AG10803 (cell line): Measurements from ENCODE around the gene LRRC56.

Experiments
- DNase-seq: peaks from one replicate; pipeline ENCODE4 v3.0.0; 2010; ENCODE audit warnings: low read depth
- H3K4me3 ChIP-seq: 2 replicates; pipeline ENCODE4 v1.5.1; 2011; ENCODE audit warnings: mild to moderate bottlenecking, low read length, control low read depth
- TF ChIP-seq, protein P1 (sequence below): conservative IDR thresholded peaks from 2 replicates; pipeline ENCODE4 v1.5.1; 2011; ENCODE audit warnings: mild to moderate bottlenecking, low read length, control low read depth, inconsistent platforms

The LRRC56 gene

GRCh38 chr11:496834-497564 lies 40.3 kb upstream of the LRRC56 start:
- H3K4me3 ChIP-seq: no peak overlapping the region
- TF ChIP-seq, protein P1, sequence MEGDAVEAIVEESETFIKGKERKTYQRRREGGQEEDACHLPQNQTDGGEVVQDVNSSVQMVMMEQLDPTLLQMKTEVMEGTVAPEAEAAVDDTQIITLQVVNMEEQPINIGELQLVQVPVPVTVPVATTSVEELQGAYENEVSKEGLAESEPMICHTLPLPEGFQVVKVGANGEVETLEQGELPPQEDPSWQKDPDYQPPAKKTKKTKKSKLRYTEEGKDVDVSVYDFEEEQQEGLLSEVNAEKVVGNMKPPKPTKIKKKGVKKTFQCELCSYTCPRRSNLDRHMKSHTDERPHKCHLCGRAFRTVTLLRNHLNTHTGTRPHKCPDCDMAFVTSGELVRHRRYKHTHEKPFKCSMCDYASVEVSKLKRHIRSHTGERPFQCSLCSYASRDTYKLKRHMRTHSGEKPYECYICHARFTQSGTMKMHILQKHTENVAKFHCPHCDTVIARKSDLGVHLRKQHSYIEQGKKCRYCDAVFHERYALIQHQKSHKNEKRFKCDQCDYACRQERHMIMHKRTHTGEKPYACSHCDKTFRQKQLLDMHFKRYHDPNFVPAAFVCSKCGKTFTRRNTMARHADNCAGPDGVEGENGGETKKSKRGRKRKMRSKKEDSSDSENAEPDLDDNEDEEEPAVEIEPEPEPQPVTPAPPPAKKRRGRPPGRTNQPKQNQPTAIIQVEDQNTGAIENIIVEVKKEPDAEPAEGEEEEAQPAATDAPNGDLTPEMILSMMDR: no peak
- DNase-seq: no peak

GRCh38 chr11:497565-498296 lies 39.6 kb upstream of the LRRC56 start:
- TF ChIP-seq, protein P1: no peak
- H3K4me3 ChIP-seq: no peak overlapping the region
- no peak for DNase-seq

DNA sequence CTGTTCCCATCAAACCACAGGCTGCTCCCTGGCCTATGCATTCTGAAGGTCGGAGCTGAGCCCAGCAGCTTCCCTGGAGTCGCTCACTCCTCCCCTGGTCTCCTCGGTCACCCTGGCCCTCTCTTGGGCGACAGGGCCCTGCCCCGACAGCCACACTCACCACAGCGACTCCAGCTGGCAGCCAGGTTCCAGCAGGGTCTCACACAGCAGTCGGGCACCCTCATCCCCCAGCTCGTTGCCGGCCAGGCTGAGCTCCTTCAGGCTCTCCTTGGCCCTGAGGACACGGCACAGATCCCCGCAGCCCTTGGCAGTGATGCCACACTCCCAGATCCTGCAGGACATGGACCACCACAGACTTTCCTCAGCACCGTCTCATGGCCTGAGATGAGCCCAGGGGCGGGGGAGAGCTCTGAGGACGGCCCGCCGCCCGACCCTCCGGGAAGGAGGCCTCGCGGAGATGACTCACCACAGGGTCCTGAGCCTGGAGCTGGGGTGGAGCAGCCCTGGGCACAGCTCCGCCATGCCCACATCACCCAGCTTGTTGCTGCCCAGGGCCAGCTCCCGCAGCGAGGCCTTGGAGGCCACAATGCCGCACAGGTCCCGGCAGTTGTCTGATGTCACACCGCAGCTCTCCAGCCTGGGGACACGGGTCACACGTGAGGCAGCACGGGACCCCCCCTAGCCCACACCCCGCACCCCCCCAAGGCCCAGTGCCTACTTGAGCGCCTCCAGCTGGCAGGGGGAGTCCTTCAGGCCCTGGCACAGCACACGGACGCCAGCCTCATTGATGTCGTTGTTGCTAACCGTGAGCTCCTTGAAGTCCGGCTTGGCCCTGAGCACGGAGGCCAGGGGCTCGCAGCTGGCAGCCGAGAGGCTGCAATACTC lies 38.8 kb upstream of the LRRC56 start:
- DNase-seq: no peak
- H3K4me3 ChIP-seq: no peak overlapping the region
- TF ChIP-seq, protein P1: no peak

- no peak for DNase-seq
- no peak overlapping the region for H3K4me3 ChIP-seq
- TF ChIP-seq, protein P1: no peak
These were observed 37.9 kb upstream of the LRRC56 start for GRCh38 chr11:499201-500076.

DNA sequence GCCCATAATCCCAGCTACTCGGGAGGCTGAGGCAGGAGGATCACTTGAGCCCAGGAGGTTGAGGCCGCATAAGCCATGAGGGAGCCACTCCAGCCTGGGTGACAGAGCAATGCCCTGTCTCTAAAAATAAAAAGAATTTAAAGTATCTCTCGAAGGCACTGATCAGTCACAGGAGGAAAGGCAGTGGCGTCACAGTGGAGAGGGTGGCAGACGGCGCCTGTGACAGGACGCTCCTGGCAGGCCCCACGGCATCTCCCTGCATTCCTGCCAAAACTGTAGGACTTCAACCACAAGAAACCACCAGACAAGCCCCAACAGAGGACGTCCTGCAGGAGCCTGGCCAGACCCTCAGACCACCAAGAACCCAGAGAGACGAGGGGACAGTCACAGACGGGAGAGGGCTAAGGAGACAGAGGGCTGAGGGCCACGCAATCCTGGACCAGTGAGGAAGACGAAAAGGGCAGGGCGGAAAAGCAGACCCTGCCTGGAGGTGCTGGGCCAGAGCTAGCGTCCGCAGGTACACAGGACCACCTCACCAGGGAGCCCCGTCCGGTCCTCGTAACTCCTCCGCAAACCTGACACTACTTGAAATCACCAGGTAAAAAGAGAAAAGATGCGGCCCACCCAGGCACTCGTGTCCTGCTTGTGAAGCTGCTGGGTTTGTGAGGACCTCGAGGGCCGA lies 36.2 kb upstream of the LRRC56 start:
- TF ChIP-seq, protein P1: no peak
- H3K4me3 ChIP-seq: no peak overlapping the region
- no peak for DNase-seq
